GM23338 (cell line): ENCODE results near the gene MXRA7. TPM values are rescaled to one million over a fixed set of nuclear protein-coding genes. Genes with fewer than 3 reads are reported as not detected.

ENCODE experiments used
- ATAC-seq: fragments of 200-7000 bp; cut with Tn5 transposase; 3 replicates; pipeline ENCODE4 v1.9.1; 2020
- DNase-seq: peaks from one replicate; pipeline ENCODE4 v3.0.0-alpha.2; 2015; ENCODE audit warnings: low spot score
- H2AFZ ChIP-seq: fragments of 200-600 bp; sonication (generic); 2 replicates; pipeline ENCODE4 v1.8.0; 2016; ENCODE audit warnings: antibody characterized with exemption, mild to moderate bottlenecking, moderate library complexity
- H3F3A ChIP-seq: fragments of 200-600 bp; sonication (generic); replicated peaks from 2 replicates; pipeline ENCODE4 v1.8.0; 2017; ENCODE audit warnings: antibody characterized with exemption, mixed run types, low read depth
- H3K27ac ChIP-seq: fragments of 200-600 bp; sonication (generic); 2 replicates; pipeline ENCODE4 v1.6.1; 2016; ENCODE audit warnings: low read depth
- H3K27me3 ChIP-seq: fragments of 200-600 bp; sonication (generic); 2 replicates; pipeline ENCODE4 v1.8.0; 2016; ENCODE audit warnings: mild to moderate bottlenecking, mixed run types, moderate library complexity; ENCODE audit not compliant: insufficient read depth
- H3K36me3 ChIP-seq: fragments of 200-600 bp; sonication (generic); 2 replicates; pipeline ENCODE4 v1.8.0; 2016; ENCODE audit warnings: mild to moderate bottlenecking; ENCODE audit not compliant: insufficient read depth
- H3K4me1 ChIP-seq: fragments of 200-600 bp; sonication (generic); 2 replicates; pipeline ENCODE4 v1.8.0; 2016; ENCODE audit warnings: mild to moderate bottlenecking, moderate library complexity; ENCODE audit not compliant: insufficient read depth
- H3K4me2 ChIP-seq: fragments of 200-600 bp; sonication (generic); 2 replicates; pipeline ENCODE4 v1.7.1; 2017; ENCODE audit warnings: mixed run types
- H3K4me3 ChIP-seq: fragments of 200-600 bp; sonication (generic); 2 replicates; pipeline ENCODE4 v1.6.1; 2016; ENCODE audit warnings: mixed run types
- H3K79me2 ChIP-seq: fragments of 200-600 bp; sonication (generic); replicated peaks from 2 replicates; pipeline ENCODE4 v1.8.0; 2017; ENCODE audit warnings: mild to moderate bottlenecking; ENCODE audit not compliant: insufficient read depth
- H3K9me2 ChIP-seq: fragments of 200-600 bp; sonication (generic); 2 replicates; pipeline ENCODE4 v1.8.0; 2017; ENCODE audit not compliant: insufficient read depth
- H4K20me1 ChIP-seq: fragments of 200-600 bp; sonication (generic); replicated peaks from 2 replicates; pipeline ENCODE4 v1.8.0; 2017; ENCODE audit warnings: mild to moderate bottlenecking; ENCODE audit not compliant: insufficient read depth
- H3K27ac Mint-ChIP-seq: 2 replicates; pipeline ENCODE4 v1.8.0; 2020; ENCODE audit warnings: inconsistent platforms, mild to moderate bottlenecking, moderate library complexity, mixed read lengths
- H3K27me3 Mint-ChIP-seq: 3 replicates; pipeline ENCODE4 v1.8.0; 2022; ENCODE audit warnings: low read depth, mild to moderate bottlenecking, moderate library complexity, mixed read lengths, inconsistent platforms; ENCODE audit not compliant: insufficient read depth, poor library complexity
- H3K36me3 Mint-ChIP-seq: 3 replicates; pipeline ENCODE4 v1.8.0; 2021; ENCODE audit warnings: low read depth, mild to moderate bottlenecking, inconsistent platforms, moderate library complexity, mixed read lengths
- H3K4me1 Mint-ChIP-seq: 3 replicates; pipeline ENCODE4 v1.8.0; 2020; ENCODE audit warnings: mild to moderate bottlenecking, inconsistent platforms, mixed read lengths
- H3K4me3 Mint-ChIP-seq: 3 replicates; pipeline ENCODE4 v1.8.0; 2021; ENCODE audit warnings: moderate library complexity, mild to moderate bottlenecking, inconsistent platforms, mixed read lengths
- H3K9me3 Mint-ChIP-seq: 3 replicates; pipeline ENCODE4 v1.8.0; 2020; ENCODE audit warnings: moderate library complexity, mild to moderate bottlenecking, inconsistent platforms, mixed read lengths
- CREB1 ChIP-seq: fragments of 250-450 bp; sonication (Bioruptor Pico); IDR thresholded peaks from 2 replicates; pipeline ENCODE4 v1.5.0; 2020; ENCODE audit warnings: low read depth, mild to moderate bottlenecking, moderate library complexity
- EZH2 ChIP-seq: fragments of 200-600 bp; sonication (generic); IDR thresholded peaks from one replicate; pipeline ENCODE4 v1.8.0; 2017; ENCODE audit warnings: antibody characterized with exemption, mild to moderate bottlenecking, low read depth; ENCODE audit not compliant: unreplicated experiment
- EZH2phosphoT487 ChIP-seq: fragments of 200-600 bp; sonication (generic); IDR thresholded peaks from one replicate; pipeline ENCODE4 v1.8.1; 2018; ENCODE audit warnings: antibody characterized with exemption; ENCODE audit not compliant: unreplicated experiment
- JUNB ChIP-seq: IDR thresholded peaks from one replicate; pipeline ENCODE4 v1.6.1; 2016; ENCODE audit warnings: antibody characterized with exemption; ENCODE audit not compliant: unreplicated experiment
- NANOG ChIP-seq: IDR thresholded peaks from 2 replicates; pipeline ENCODE4 v1.6.1; 2016; ENCODE audit warnings: antibody characterized with exemption, borderline replicate concordance
- POLR2AphosphoS5 ChIP-seq: IDR thresholded peaks from 2 replicates; pipeline ENCODE4 v1.6.1; 2016; ENCODE audit warnings: antibody characterized with exemption, low read depth
- STAT1 ChIP-seq: IDR thresholded peaks from one replicate; pipeline ENCODE4 v1.6.1; 2016; ENCODE audit warnings: antibody characterized with exemption; ENCODE audit not compliant: unreplicated experiment
- ZNF114 ChIP-seq: fragments of 250-450 bp; sonication (Bioruptor Pico); IDR thresholded peaks from 2 replicates; pipeline ENCODE4 v1.5.0; 2020; ENCODE audit warnings: mild to moderate bottlenecking, moderate library complexity
- ZNF331 ChIP-seq: fragments of 250-450 bp; sonication (Bioruptor Pico); IDR thresholded peaks from 2 replicates; pipeline ENCODE4 v1.5.0; 2020; ENCODE audit warnings: low read depth, mild to moderate bottlenecking, moderate library complexity
- polyA plus RNA-seq: library from polyadenylated mRNA; unstranded; fragments of >200 nt; fragmentation: Nextera tagmentation; extraction: Ambion mirVana; gene quantifications from 2 replicates; pipeline ENCODE4 v1.2.1, GENCODE V29; 2016
- total RNA-seq: library from RNA; depleted of rRNA; stranded (reverse); fragments of >200 nt; shearing (Covaris generic); gene quantifications from 2 replicates; pipeline ENCODE4 v1.2.3, GENCODE V29; 2014
- TF ChIP-seq, protein P1 (sequence below): IDR thresholded peaks from 2 replicates; pipeline ENCODE4 v1.6.1; 2016; ENCODE audit warnings: antibody characterized with exemption
- TF ChIP-seq, protein P2 (sequence below), 2 experiments: fragments of 200-600 bp in 1 of 2; sonication (generic) in 1 of 2; conservative IDR thresholded peaks; 2 replicates each; pipeline versions ENCODE4 v1.5.1 to v1.6.1; 2016 to 2017; ENCODE audit warnings: antibody characterized with exemption in 2 of 2, low read depth in 2 of 2, mild to moderate bottlenecking in 2 of 2, moderate library complexity in 1 of 2
- TF ChIP-seq, protein P3 (sequence below): IDR thresholded peaks from one replicate; pipeline ENCODE4 v1.6.1; 2018; ENCODE audit warnings: antibody characterized with exemption; ENCODE audit not compliant: unreplicated experiment
- TF ChIP-seq, protein P4 (sequence below): fragments of 250-450 bp; sonication (Bioruptor Pico); IDR thresholded peaks from 2 replicates; pipeline ENCODE4 v1.5.0; 2020; ENCODE audit warnings: mild to moderate bottlenecking, moderate library complexity

Gene MXRA7
- total and polyA plus RNA-seq, 2 experiments from 2014 or later, result 12.1 to 46.6 TPM

DNA sequence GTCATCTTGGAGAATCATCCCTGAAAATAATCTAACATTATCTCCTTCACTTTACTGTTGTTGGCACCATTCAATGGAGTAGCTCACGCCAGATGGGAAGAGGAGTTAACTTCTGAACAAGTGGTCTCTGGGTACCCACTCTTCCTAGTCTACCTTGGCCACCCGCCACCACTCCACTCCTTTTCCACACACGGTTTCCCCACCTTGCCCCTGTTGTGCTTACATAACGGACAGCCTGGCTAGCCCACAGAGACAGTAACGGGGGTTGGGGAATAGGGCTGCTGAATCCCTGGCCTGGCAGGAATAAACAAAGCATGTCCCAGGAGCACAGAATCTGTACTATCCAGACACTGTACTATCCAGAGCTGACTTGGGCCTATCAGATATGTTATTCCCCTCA is 3.6 kb upstream of the MXRA7 start:
- Histone ChIP-seq H3K36me3 (peaks cover 17% of the 10 kb centered on the region), H3K27me3 (peaks cover 9% of the 10 kb centered on the region), H2AFZ (no peak overlapping the region), H3K4me3 (no peak overlapping the region), H3K4me2 (no peak overlapping the region), H3K27ac (no peak overlapping the region), H3F3A (peaks cover 6% of the 10 kb centered on the region; the same call in 1 of the 2 replicates), H3K79me2 (0 out of 2 replicates have a peak, but pooled peaks cover 4% of the 10 kb centered on the region), H3K4me1 (peaks cover 15% of the 10 kb centered on the region), H4K20me1 (peaks cover 4% of the 10 kb centered on the region; the same call in 1 of the 2 replicates), H3K9me2 (no peaks in the 10 kb centered on the region)
- Mint-ChIP-seq H3K36me3 (peaks cover 31% of the 10 kb centered on the region; the same call in 2 of the 3 replicates), H3K9me3 (no peaks in the 10 kb centered on the region), H3K27ac (no peak overlapping the region), H3K27me3 (peaks cover 21% of the 10 kb centered on the region), H3K4me3 (no peak overlapping the region), H3K4me1 (peaks cover 18% of the 10 kb centered on the region)
- TF ChIP-seq, protein P1, sequence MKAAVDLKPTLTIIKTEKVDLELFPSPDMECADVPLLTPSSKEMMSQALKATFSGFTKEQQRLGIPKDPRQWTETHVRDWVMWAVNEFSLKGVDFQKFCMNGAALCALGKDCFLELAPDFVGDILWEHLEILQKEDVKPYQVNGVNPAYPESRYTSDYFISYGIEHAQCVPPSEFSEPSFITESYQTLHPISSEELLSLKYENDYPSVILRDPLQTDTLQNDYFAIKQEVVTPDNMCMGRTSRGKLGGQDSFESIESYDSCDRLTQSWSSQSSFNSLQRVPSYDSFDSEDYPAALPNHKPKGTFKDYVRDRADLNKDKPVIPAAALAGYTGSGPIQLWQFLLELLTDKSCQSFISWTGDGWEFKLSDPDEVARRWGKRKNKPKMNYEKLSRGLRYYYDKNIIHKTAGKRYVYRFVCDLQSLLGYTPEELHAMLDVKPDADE, result no peak
- TF ChIP-seq ZNF114 (CRISPR knock-in tag) (no peak), CREB1 (CRISPR knock-in tag) (no peak), STAT1 (no peak), POLR2AphosphoS5 (no peak), EZH2 (no peak), EZH2phosphoT487 (no peak), NANOG (no peak), JUNB (no peak), ZNF331 (no peak)
- TF ChIP-seq, protein P2, sequence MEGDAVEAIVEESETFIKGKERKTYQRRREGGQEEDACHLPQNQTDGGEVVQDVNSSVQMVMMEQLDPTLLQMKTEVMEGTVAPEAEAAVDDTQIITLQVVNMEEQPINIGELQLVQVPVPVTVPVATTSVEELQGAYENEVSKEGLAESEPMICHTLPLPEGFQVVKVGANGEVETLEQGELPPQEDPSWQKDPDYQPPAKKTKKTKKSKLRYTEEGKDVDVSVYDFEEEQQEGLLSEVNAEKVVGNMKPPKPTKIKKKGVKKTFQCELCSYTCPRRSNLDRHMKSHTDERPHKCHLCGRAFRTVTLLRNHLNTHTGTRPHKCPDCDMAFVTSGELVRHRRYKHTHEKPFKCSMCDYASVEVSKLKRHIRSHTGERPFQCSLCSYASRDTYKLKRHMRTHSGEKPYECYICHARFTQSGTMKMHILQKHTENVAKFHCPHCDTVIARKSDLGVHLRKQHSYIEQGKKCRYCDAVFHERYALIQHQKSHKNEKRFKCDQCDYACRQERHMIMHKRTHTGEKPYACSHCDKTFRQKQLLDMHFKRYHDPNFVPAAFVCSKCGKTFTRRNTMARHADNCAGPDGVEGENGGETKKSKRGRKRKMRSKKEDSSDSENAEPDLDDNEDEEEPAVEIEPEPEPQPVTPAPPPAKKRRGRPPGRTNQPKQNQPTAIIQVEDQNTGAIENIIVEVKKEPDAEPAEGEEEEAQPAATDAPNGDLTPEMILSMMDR (conservative IDR thresholded peaks at IDR 0.05; ENCODE audit: low read depth in 2 of 2), result no peak
- TF ChIP-seq, protein P3, sequence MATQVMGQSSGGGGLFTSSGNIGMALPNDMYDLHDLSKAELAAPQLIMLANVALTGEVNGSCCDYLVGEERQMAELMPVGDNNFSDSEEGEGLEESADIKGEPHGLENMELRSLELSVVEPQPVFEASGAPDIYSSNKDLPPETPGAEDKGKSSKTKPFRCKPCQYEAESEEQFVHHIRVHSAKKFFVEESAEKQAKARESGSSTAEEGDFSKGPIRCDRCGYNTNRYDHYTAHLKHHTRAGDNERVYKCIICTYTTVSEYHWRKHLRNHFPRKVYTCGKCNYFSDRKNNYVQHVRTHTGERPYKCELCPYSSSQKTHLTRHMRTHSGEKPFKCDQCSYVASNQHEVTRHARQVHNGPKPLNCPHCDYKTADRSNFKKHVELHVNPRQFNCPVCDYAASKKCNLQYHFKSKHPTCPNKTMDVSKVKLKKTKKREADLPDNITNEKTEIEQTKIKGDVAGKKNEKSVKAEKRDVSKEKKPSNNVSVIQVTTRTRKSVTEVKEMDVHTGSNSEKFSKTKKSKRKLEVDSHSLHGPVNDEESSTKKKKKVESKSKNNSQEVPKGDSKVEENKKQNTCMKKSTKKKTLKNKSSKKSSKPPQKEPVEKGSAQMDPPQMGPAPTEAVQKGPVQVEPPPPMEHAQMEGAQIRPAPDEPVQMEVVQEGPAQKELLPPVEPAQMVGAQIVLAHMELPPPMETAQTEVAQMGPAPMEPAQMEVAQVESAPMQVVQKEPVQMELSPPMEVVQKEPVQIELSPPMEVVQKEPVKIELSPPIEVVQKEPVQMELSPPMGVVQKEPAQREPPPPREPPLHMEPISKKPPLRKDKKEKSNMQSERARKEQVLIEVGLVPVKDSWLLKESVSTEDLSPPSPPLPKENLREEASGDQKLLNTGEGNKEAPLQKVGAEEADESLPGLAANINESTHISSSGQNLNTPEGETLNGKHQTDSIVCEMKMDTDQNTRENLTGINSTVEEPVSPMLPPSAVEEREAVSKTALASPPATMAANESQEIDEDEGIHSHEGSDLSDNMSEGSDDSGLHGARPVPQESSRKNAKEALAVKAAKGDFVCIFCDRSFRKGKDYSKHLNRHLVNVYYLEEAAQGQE, result no peak
- TF ChIP-seq, protein P4, sequence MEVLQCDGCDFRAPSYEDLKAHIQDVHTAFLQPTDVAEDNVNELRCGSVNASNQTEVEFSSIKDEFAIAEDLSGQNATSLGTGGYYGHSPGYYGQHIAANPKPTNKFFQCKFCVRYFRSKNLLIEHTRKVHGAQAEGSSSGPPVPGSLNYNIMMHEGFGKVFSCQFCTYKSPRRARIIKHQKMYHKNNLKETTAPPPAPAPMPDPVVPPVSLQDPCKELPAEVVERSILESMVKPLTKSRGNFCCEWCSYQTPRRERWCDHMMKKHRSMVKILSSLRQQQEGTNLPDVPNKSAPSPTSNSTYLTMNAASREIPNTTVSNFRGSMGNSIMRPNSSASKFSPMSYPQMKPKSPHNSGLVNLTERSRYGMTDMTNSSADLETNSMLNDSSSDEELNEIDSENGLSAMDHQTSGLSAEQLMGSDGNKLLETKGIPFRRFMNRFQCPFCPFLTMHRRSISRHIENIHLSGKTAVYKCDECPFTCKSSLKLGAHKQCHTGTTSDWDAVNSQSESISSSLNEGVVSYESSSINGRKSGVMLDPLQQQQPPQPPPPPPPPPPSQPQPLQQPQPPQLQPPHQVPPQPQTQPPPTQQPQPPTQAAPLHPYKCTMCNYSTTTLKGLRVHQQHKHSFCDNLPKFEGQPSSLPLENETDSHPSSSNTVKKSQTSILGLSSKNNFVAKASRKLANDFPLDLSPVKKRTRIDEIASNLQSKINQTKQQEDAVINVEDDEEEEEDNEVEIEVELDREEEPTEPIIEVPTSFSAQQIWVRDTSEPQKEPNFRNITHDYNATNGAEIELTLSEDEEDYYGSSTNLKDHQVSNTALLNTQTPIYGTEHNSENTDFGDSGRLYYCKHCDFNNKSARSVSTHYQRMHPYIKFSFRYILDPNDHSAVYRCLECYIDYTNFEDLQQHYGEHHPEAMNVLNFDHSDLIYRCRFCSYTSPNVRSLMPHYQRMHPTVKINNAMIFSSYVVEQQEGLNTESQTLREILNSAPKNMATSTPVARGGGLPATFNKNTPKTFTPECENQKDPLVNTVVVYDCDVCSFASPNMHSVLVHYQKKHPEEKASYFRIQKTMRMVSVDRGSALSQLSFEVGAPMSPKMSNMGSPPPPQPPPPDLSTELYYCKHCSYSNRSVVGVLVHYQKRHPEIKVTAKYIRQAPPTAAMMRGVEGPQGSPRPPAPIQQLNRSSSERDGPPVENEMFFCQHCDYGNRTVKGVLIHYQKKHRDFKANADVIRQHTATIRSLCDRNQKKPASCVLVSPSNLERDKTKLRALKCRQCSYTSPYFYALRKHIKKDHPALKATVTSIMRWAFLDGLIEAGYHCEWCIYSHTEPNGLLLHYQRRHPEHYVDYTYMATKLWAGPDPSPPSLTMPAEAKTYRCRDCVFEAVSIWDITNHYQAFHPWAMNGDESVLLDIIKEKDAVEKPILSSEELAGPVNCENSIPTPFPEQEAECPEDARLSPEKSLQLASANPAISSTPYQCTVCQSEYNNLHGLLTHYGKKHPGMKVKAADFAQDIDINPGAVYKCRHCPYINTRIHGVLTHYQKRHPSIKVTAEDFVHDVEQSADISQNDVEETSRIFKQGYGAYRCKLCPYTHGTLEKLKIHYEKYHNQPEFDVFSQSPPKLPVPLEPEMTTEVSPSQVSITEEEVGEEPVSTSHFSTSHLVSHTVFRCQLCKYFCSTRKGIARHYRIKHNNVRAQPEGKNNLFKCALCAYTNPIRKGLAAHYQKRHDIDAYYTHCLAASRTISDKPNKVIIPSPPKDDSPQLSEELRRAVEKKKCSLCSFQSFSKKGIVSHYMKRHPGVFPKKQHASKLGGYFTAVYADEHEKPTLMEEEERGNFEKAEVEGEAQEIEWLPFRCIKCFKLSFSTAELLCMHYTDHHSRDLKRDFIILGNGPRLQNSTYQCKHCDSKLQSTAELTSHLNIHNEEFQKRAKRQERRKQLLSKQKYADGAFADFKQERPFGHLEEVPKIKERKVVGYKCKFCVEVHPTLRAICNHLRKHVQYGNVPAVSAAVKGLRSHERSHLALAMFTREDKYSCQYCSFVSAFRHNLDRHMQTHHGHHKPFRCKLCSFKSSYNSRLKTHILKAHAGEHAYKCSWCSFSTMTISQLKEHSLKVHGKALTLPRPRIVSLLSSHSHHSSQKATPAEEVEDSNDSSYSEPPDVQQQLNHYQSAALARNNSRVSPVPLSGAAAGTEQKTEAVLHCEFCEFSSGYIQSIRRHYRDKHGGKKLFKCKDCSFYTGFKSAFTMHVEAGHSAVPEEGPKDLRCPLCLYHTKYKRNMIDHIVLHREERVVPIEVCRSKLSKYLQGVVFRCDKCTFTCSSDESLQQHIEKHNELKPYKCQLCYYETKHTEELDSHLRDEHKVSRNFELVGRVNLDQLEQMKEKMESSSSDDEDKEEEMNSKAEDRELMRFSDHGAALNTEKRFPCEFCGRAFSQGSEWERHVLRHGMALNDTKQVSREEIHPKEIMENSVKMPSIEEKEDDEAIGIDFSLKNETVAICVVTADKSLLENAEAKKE (CRISPR knock-in tag), result no peak
- DNase-seq (no peak), ATAC-seq (no peak)
